SK-N-SH (cell line): ENCODE results near the gene SEMA3B. TPM values are rescaled to one million over a fixed set of nuclear protein-coding genes. Genes with fewer than 3 reads are reported as not detected.
"Not testable (repeated sequence)": the region's sequence is repeated elsewhere in the genome, so short reads cannot be mapped to it uniquely, and the experiment has no call there.

Source experiments
- CTCF ChIA-PET: fragments of 300-600, 350-600 bp; formaldehyde crosslinking; extraction: SDS; loops from one replicate; lab custom pipeline; 2021; lab: Yijun Ruan, JAX
- POLR2A ChIA-PET: fragments of 350-600 bp; sonication (Branson Sonifier 250); formaldehyde crosslinking; extraction: SDS; loops from one replicate; lab custom pipeline; 2020; ENCODE audit warnings: antibody characterized with exemption, inconsistent platforms; lab: Yijun Ruan, JAX
- DNase-seq: peaks from one replicate; pipeline ENCODE4 v3.0.0; 2012
- H2AFZ ChIP-seq: fragments of 200-600 bp; sonication (generic); 2 replicates; pipeline ENCODE4 v1.8.1; 2016; ENCODE audit warnings: antibody characterized with exemption, mild to moderate bottlenecking, low read depth
- H3F3A ChIP-seq: fragments of 200-600 bp; sonication (generic); replicated peaks from 2 replicates; pipeline ENCODE3; 2016; ENCODE audit warnings: antibody characterized with exemption, mild to moderate bottlenecking; ENCODE audit not compliant: insufficient read depth
- H3K27ac ChIP-seq, 2 experiments: fragments of 200-500 bp in 1 of 2; fragments of 200-600 bp in 1 of 2; sonication (Bioruptor generic) in 1 of 2; sonication (generic), shearing (Covaris generic) in 1 of 2; 2 replicates each; pipeline versions ENCODE4 v1.5.1 to v1.6.1; 2014 to 2016; ENCODE audit warnings: low read depth in 2 of 2, inconsistent platforms in 1 of 2, low read length in 1 of 2, mild to moderate bottlenecking in 1 of 2, mixed read lengths in 1 of 2
- H3K27me3 ChIP-seq: fragments of 200-600 bp; sonication (generic), shearing (Covaris generic); 2 replicates; pipeline ENCODE4 v1.6.1; 2016; ENCODE audit warnings: mixed run types; ENCODE audit not compliant: insufficient read depth
- H3K36me3 ChIP-seq, 2 experiments: fragments of 200-500 bp in 1 of 2; fragments of 200-600 bp in 1 of 2; sonication (Bioruptor generic) in 1 of 2; sonication (generic) in 1 of 2; replicated peaks in 1 of 2; 2 replicates each; pipeline versions ENCODE3 to v1.5.1; 2014 to 2016; ENCODE audit warnings: low read length in 1 of 2, mild to moderate bottlenecking in 1 of 2; ENCODE audit not compliant: insufficient read depth in 2 of 2, control insufficient read depth in 1 of 2
- H3K4me1 ChIP-seq, 2 experiments: fragments of 200-500 bp in 1 of 2; fragments of 200-600 bp in 1 of 2; sonication (Bioruptor generic) in 1 of 2; sonication (generic), shearing (Covaris generic) in 1 of 2; 2 replicates each; pipeline versions ENCODE4 v1.5.1 to v1.6.1; 2014 to 2016; ENCODE audit warnings: low read depth in 1 of 2, low read length in 1 of 2, mixed run types in 1 of 2; ENCODE audit not compliant: insufficient read depth in 2 of 2, control insufficient read depth in 1 of 2
- H3K4me2 ChIP-seq: fragments of 200-600 bp; sonication (generic), shearing (Covaris generic); 2 replicates; pipeline ENCODE4 v1.6.1; 2017; ENCODE audit warnings: mixed run types
- H3K4me3 ChIP-seq, 2 experiments: fragments of 200-500 bp in 1 of 2; fragments of 200-600 bp in 1 of 2; sonication (Bioruptor generic) in 1 of 2; sonication (generic), shearing (Covaris generic) in 1 of 2; 2 replicates each; pipeline versions ENCODE4 v1.5.1 to v1.8.1; 2014 to 2016; ENCODE audit warnings: low read depth in 2 of 2, inconsistent platforms in 1 of 2, low read length in 1 of 2, mild to moderate bottlenecking in 1 of 2, mixed read lengths in 1 of 2, moderate library complexity in 1 of 2
- H3K79me2 ChIP-seq: fragments of 200-600 bp; sonication (generic); 2 replicates; pipeline ENCODE4 v1.8.1; 2017; ENCODE audit warnings: mild to moderate bottlenecking; ENCODE audit not compliant: insufficient read depth
- H3K9ac ChIP-seq: fragments of 200-600 bp; sonication (generic); 2 replicates; pipeline ENCODE4 v1.6.1; 2017; ENCODE audit warnings: mixed run types
- H3K9me2 ChIP-seq: fragments of 200-600 bp; sonication (generic); 2 replicates; pipeline ENCODE4 v1.6.1; 2017; ENCODE audit warnings: mixed run types
- H3K9me3 ChIP-seq: fragments of 200-600 bp; sonication (generic); 2 replicates; pipeline ENCODE4 v1.6.1; 2017; ENCODE audit warnings: mixed run types, mild to moderate bottlenecking, moderate library complexity
- H4K20me1 ChIP-seq: fragments of 200-600 bp; sonication (generic); 2 replicates; pipeline ENCODE4 v1.6.1; 2017; ENCODE audit warnings: mild to moderate bottlenecking, mixed run types; ENCODE audit not compliant: insufficient read depth
- CHD2 ChIP-seq: fragments of 150-350 bp; IDR thresholded peaks from 2 replicates; pipeline ENCODE4 v1.6.1; 2018; ENCODE audit warnings: low read length; ENCODE audit not compliant: partially characterized antibody
- ELF1 ChIP-seq: IDR thresholded peaks from 2 replicates; pipeline ENCODE4 v1.4.0; 2012
- EZH2phosphoT487 ChIP-seq: fragments of 200-600 bp; sonication (generic); IDR thresholded peaks from 2 replicates; pipeline ENCODE4 v1.6.1; 2017; ENCODE audit warnings: low read depth, mixed run types, mild to moderate bottlenecking, antibody characterized with exemption, moderate library complexity, borderline replicate concordance
- GABPA ChIP-seq: IDR thresholded peaks from 2 replicates; pipeline ENCODE4 v1.4.0; 2012; ENCODE audit warnings: low read depth, mild to moderate bottlenecking
- GATA2 ChIP-seq: sonication (generic); formaldehyde crosslinking; IDR thresholded peaks from 2 replicates; pipeline ENCODE4 v1.5.0; 2020; ENCODE audit warnings: mild to moderate bottlenecking, missing genetic modification reagents
- JUND ChIP-seq: IDR thresholded peaks from 2 replicates; pipeline ENCODE4 v1.4.0; 2012
- TAF1 ChIP-seq: IDR thresholded peaks from 2 replicates; pipeline ENCODE4 v1.6.1; 2012; ENCODE audit warnings: low read depth, mild to moderate bottlenecking, low read length, moderate library complexity, borderline replicate concordance
- WGBS: methylation state at CpG from one replicate; pipeline ENCODE4 v1.1.6; 2017; ENCODE audit warnings: low lambda C conversion rate; 5-methylcytosine and 5-hydroxymethylcytosine counted together
- polyA plus RNA-seq, 3 experiments: library from polyadenylated mRNA; depleted of rRNA; stranded (reverse); fragments of >200 nt; gene quantifications; 2 replicates each; pipeline ENCODE4 v1.2.3, GENCODE V29; 2012
- TF ChIP-seq, protein P1 (sequence below): IDR thresholded peaks from 2 replicates; pipeline ENCODE4 v1.4.0; 2012; ENCODE audit warnings: low read depth, borderline replicate concordance
- TF ChIP-seq, protein P2 (sequence below): IDR thresholded peaks from 2 replicates; pipeline ENCODE4 v1.4.0; 2012; ENCODE audit warnings: low read depth
- TF ChIP-seq, protein P3 (sequence below): IDR thresholded peaks from 2 replicates; pipeline ENCODE4; 2012
- TF ChIP-seq, protein P4 (sequence below): IDR thresholded peaks from 2 replicates; pipeline ENCODE4 v1.6.1; 2012; ENCODE audit warnings: mild to moderate bottlenecking, low read depth, low read length, moderate library complexity
- TF ChIP-seq, protein P5 (sequence below): fragments of 200-600 bp; sonication (generic); IDR thresholded peaks from 2 replicates; pipeline ENCODE4 v1.6.1; 2017; ENCODE audit warnings: antibody characterized with exemption, mild to moderate bottlenecking, moderate library complexity

The SEMA3B gene
- polyA plus RNA-seq, 1 of the 3 experiments (the other 2 are of a cell fraction): 14.9 TPM

DNA sequence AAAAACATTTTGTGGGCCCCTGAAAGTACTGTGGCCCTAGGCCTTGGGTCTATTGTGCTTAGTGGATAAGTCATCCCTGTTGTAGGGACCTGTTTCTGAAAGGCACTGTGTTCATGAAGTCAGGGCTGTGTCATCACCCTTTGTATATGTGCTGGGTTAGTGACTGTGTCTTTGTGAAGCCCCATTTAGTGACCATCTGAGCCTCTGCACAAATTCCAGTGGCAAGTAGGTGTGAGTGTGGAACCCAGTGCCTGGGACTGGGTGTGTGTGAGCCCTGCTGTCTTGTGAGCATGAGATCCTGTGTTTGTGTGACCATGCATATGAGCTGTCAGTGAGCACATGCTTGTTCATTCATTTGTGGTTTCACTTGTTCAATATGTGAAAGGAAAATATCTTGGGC lies 35.7 kb downstream of the SEMA3B start:
- no peak overlapping the region for H3K9ac ChIP-seq
- no peaks in the 10 kb centered on the region for H3K9me2 ChIP-seq
- H3K4me3 ChIP-seq: no peak overlapping the region
- DNase-seq: no peak
- H3K79me2 ChIP-seq: no peaks in the 10 kb centered on the region
- peaks cover 15% of the 10 kb centered on the region; the same call in 1 of the 2 replicates for H3K9me3 ChIP-seq
- peaks cover 4% of the 10 kb centered on the region for H3F3A ChIP-seq
- CTCF ChIA-PET: interaction anchor here (0.7 to 7.7 kb wide), 4 partner anchors 15 to 110 kb away, joined by 3 to 45 read pairs (median 4); no protein-coding TSS in a partner anchor
- H3K27ac ChIP-seq: no peak overlapping the region
- no peak for TF ChIP-seq JUND
- TF ChIP-seq, protein P1, sequence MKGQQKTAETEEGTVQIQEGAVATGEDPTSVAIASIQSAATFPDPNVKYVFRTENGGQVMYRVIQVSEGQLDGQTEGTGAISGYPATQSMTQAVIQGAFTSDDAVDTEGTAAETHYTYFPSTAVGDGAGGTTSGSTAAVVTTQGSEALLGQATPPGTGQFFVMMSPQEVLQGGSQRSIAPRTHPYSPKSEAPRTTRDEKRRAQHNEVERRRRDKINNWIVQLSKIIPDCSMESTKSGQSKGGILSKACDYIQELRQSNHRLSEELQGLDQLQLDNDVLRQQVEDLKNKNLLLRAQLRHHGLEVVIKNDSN: no peak
- no peak for TF ChIP-seq GABPA
- TF ChIP-seq, protein P2, sequence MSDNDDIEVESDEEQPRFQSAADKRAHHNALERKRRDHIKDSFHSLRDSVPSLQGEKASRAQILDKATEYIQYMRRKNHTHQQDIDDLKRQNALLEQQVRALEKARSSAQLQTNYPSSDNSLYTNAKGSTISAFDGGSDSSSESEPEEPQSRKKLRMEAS: no peak
- TF ChIP-seq EZH2phosphoT487: no peak
- TF ChIP-seq, all 33 proteins: peak for 0
- H3K4me1 ChIP-seq: peaks cover 4 to 29% of the 10 kb centered on the region in 2 experiments; a peak in 2 of 4 replicates
- no peak overlapping the region for H3K4me2 ChIP-seq
- POLR2A ChIA-PET: no interaction called here
- no peak overlapping the region for H2AFZ ChIP-seq
- H3K27me3 ChIP-seq: no peaks in the 10 kb centered on the region
- no peaks in the 10 kb centered on the region for H4K20me1 ChIP-seq
- H3K36me3 ChIP-seq: peaks cover 0 to 10% of the 10 kb centered on the region in 2 experiments

DNA sequence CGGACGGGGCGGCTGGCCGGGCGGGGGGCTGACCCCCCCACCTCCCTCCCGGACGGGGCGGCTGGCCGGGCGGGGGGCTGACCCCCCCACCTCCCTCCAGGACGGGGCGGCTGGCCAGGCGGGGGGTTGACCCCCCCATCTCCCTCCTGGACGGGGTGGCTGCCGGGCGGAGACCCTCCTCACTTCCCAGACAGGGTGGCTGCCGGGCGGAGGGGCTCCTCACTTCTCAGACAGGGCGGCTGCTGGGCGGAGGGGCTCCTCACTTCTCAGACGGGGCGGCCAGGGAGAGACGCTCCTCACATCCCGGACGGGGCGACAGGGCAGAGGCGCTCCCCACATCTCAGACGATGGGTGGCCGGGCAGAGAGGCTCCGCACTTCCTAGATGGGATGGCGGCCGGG lies 43.1 kb downstream of the SEMA3B start:
- H4K20me1 ChIP-seq, H3K9me3 ChIP-seq, H3K27ac ChIP-seq, DNase-seq, H3K4me2 ChIP-seq, H3K27me3 ChIP-seq, H3K4me1 ChIP-seq, H3K9ac ChIP-seq, H3K9me2 ChIP-seq, CTCF ChIA-PET, H3K4me3 ChIP-seq, H2AFZ ChIP-seq, POLR2A ChIA-PET, H3K79me2 ChIP-seq: not testable (repeated sequence)
- 100% methylated on average over 2 of the region's 32 CpGs for WGBS
- Histone ChIP-seq H3K36me3 (peaks cover under 1 to 16% of the 10 kb centered on the region in 2 experiments), H3F3A (peaks cover 17% of the 10 kb centered on the region)

DNA sequence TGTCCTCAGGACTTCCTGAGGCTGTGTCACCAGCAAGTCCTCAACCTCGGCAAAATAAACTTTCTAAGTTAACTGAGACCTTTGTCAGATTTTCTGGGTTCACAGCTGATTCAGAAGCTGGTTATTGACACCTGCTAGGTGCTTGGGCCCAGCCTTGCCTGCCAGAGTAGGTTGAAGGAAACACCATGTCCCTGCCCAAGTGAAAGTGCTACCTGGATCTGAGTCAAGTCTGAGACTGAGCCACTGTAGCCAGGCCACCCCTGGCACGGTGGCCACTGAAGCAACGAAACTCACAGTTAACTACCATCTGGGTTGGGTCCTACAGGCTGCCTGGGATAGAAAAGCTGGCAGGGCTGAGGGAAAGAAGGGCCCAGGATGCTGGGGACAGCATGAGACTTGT lies 45.4 kb downstream of the SEMA3B start:
- H3K9ac ChIP-seq: no peak overlapping the region
- no peak overlapping the region for H3K4me2 ChIP-seq
- WGBS: 100% methylated on average over 1 of the region's 3 CpGs
- no peak overlapping the region for H3K4me3 ChIP-seq
- POLR2A ChIA-PET: interaction anchor here (1.1 to 1.5 kb wide), 2 partner anchors 15 to 255 kb away, joined by 4 read pairs; partner anchors contain the start of genes HEMK1, HYAL3 and NAA80
- H3K27me3 ChIP-seq: no peaks in the 10 kb centered on the region
- H3K36me3 ChIP-seq: peaks cover 15 to 23% of the 10 kb centered on the region in 2 experiments
- H3K79me2 ChIP-seq: peaks cover 22% of the 10 kb centered on the region
- no peak for DNase-seq
- H4K20me1 ChIP-seq: no peaks in the 10 kb centered on the region
- peaks cover 1% of the 10 kb centered on the region; the same call in 1 of the 2 replicates for H3K9me3 ChIP-seq
- peaks cover 14% of the 10 kb centered on the region for H3F3A ChIP-seq
- H2AFZ ChIP-seq: no peak overlapping the region
- CTCF ChIA-PET: interaction anchor here (1.0 to 1.3 kb wide), 2 partner anchors 10 to 122 kb away, joined by 3 to 5 read pairs; no protein-coding TSS in a partner anchor
- no peak overlapping the region for H3K27ac ChIP-seq
- H3K9me2 ChIP-seq: no peaks in the 10 kb centered on the region
- H3K4me1 ChIP-seq: peaks cover 0 to 16% of the 10 kb centered on the region in 2 experiments; a peak in 1 of 4 replicates
- TF ChIP-seq ELF1 (no peak), GATA2 (CRISPR knock-in tag) (no peak), CHD2 (no peak), TAF1 (no peak)
- TF ChIP-seq, protein P3, sequence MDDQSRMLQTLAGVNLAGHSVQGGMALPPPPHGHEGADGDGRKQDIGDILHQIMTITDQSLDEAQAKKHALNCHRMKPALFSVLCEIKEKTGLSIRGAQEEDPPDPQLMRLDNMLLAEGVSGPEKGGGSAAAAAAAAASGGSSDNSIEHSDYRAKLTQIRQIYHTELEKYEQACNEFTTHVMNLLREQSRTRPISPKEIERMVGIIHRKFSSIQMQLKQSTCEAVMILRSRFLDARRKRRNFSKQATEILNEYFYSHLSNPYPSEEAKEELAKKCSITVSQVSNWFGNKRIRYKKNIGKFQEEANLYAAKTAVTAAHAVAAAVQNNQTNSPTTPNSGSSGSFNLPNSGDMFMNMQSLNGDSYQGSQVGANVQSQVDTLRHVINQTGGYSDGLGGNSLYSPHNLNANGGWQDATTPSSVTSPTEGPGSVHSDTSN: no peak
- TF ChIP-seq, protein P1: no peak
- TF ChIP-seq, protein P4, sequence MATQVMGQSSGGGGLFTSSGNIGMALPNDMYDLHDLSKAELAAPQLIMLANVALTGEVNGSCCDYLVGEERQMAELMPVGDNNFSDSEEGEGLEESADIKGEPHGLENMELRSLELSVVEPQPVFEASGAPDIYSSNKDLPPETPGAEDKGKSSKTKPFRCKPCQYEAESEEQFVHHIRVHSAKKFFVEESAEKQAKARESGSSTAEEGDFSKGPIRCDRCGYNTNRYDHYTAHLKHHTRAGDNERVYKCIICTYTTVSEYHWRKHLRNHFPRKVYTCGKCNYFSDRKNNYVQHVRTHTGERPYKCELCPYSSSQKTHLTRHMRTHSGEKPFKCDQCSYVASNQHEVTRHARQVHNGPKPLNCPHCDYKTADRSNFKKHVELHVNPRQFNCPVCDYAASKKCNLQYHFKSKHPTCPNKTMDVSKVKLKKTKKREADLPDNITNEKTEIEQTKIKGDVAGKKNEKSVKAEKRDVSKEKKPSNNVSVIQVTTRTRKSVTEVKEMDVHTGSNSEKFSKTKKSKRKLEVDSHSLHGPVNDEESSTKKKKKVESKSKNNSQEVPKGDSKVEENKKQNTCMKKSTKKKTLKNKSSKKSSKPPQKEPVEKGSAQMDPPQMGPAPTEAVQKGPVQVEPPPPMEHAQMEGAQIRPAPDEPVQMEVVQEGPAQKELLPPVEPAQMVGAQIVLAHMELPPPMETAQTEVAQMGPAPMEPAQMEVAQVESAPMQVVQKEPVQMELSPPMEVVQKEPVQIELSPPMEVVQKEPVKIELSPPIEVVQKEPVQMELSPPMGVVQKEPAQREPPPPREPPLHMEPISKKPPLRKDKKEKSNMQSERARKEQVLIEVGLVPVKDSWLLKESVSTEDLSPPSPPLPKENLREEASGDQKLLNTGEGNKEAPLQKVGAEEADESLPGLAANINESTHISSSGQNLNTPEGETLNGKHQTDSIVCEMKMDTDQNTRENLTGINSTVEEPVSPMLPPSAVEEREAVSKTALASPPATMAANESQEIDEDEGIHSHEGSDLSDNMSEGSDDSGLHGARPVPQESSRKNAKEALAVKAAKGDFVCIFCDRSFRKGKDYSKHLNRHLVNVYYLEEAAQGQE: no peak
- TF ChIP-seq, protein P5, sequence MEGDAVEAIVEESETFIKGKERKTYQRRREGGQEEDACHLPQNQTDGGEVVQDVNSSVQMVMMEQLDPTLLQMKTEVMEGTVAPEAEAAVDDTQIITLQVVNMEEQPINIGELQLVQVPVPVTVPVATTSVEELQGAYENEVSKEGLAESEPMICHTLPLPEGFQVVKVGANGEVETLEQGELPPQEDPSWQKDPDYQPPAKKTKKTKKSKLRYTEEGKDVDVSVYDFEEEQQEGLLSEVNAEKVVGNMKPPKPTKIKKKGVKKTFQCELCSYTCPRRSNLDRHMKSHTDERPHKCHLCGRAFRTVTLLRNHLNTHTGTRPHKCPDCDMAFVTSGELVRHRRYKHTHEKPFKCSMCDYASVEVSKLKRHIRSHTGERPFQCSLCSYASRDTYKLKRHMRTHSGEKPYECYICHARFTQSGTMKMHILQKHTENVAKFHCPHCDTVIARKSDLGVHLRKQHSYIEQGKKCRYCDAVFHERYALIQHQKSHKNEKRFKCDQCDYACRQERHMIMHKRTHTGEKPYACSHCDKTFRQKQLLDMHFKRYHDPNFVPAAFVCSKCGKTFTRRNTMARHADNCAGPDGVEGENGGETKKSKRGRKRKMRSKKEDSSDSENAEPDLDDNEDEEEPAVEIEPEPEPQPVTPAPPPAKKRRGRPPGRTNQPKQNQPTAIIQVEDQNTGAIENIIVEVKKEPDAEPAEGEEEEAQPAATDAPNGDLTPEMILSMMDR: no peak
